H54 (cell line): Measurements from ENCODE around the gene ZNF746.
"Not testable (repeated sequence)": the region's sequence is repeated elsewhere in the genome, so short reads cannot be mapped to it uniquely, and the experiment has no call there.

Experiments used
- DNase-seq: peaks from one replicate; pipeline ENCODE4 v3.0.0; 2011; ENCODE audit warnings: low spot score, mixed read lengths; ENCODE audit not compliant: insufficient read length
- FAIRE-seq: peaks from 3 replicates; lab custom pipeline; 2011; peaks lifted over from hg19 to GRCh38; lab: Jason Lieb, UNC
- POLR2A ChIP-seq: IDR thresholded peaks from 2 replicates; pipeline ENCODE4 v1.6.1; 2011; ENCODE audit warnings: low read depth, mild to moderate bottlenecking, low read length

Gene ZNF746

DNA sequence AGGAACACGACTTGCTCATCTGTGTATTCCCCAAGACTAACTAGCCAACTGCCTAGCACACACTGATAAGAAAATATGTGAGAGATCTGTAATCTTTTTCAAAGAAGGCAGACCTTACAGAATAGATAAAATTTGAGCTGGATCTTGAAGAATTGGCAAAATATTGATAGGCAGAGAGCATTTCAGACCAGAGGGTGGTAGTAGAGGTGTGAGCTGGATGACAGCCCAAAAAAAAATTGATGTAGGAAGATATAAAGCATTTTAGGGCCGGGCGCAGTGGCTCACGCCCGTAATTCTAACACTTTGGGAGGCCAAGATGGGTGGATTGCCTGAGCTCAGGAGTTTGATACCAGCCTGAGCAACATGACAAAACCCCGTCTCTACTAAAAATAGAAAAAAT is 1.2 kb upstream of the ZNF746 start:
- no peak for TF ChIP-seq POLR2A
- no peak for DNase-seq
- no peak for FAIRE-seq

DNA sequence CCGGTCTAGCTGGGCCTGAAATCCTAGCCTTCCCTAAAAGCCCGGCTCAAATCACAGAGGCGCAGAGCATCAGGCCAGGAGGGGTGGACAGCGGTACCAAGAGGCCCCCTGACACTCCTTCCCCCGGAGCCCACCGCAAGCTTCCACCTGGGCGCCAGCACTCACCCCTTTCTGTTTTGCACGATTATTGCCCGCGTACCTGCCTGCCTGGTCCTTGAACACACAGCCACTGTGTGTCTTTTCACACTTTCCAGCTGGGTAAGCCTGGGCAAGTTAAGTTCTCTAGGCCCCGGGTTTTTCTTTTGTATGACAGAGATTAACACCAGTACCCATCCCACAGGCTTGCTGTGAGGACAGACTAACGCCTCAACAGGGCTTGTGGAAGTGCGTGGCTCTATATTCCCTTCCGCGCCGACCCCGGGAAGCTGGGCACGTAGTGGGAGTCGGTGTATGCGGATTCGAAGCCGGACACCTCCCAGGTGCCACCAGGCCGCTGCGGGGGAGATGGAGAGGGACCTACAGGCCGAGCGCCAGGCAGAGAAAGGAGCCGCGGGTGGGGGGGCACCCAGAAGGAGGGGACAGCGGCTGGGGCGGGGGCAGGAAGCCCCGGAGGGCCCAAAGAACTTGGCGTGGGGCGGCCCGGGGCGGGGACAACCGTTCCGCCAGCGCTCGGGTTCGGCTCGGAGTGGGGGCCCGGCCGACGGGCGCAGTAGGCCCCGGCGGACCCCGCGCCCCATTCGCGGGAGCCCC is 792 bp downstream of the ZNF746 start:
- TF ChIP-seq POLR2A = no peak

GRCh38 chr7:149495785-149496641 is 1.6 kb downstream of the ZNF746 start:
- DNase-seq (no peak), FAIRE-seq (no peak)
- no peak for TF ChIP-seq POLR2A

More for the DNA sequence above, 792 bp downstream of the ZNF746 start:
- DNase-seq (no peak), FAIRE-seq (no peak)

DNA sequence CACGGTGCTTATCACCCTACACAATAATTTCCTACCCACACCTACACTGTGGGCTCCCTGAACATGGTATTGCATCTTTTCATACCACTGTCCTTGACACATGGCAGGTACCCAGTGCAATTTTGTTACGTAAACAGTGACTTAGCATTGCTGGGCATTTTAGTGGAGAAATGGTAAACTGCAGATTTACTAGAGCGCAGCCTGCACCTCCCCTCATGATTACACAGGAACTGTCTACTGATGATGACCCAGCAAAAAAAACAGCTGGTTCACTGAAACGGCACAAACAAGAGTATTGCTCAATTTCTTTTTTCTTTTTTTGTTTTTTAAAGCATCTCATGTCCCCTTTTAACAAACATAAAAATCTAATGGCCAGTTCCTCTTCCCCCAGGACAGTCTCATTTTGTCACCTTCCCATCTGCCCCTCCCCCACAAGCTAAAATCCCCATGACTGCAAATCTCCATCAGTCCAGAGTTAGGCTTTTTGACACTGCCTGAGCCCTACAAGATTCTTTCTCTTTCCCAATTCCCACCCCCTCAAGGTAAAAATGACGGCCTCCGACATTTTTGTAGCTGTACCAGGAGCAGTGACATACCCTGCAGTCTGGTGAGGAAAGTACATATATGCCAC is 2.8 kb downstream of the ZNF746 start:
- no peak for TF ChIP-seq POLR2A
- FAIRE-seq = no peak
- DNase-seq = no peak

DNA sequence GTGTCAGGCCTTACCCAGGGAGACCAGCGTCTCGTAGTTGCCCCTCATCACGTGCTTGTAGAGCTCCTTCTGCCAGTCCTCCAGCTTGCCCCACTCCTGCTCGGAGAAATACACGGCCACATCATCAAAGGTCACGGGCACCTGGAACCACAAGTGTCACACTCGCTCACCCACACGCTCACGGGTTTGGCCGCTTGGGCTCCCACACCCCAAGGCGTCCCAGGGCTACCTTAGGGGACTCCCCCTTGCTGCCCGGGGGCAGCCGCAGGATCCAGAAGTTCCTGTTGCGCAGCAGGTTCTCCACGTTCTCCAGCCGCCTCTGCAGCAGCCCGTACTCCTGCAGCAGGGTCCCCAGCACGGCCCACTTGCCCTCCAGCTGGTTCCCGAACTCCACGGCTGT is 3.6 kb downstream of the ZNF746 start:
- DNase-seq, FAIRE-seq: not testable (repeated sequence)

- DNase-seq (no peak), FAIRE-seq (no peak)
- no peak for TF ChIP-seq POLR2A
Measured at GRCh38 chr7:149493366-149493765, 4.2 kb downstream of the ZNF746 start.

DNA sequence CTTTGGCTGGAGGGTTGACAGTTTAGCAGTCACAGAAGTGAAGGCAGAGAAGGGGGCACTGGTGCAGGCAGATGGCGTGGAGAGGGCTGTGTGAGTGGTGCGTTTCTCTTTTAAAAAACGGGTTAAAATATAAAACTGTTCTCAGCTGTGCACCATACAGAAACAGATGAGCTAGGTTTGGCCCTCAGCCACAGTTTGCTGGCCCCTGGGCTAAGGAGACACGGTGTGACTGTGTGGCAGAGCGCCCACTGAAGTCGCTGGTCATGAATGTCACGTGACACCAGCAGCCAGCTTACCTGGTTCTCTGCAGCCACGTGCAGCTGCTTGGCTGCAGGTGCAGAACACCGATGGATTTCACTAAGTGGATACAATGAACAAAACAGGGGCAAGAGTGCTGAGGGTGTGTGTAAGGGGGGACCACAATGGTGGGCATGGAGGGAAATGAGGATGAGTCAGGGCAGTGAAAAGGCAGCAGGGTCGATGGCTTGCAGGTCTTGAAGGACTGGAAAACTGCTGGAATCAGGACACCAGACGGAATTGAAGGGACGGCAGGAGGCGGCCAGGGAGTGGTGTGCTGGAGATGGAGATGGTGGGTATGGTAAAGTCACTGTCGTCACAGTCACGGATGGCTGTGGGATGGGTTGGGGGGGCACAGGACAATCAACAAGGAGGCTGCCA is 7.4 kb downstream of the ZNF746 start:
- FAIRE-seq = no peak
- no peak for DNase-seq
- no peak for TF ChIP-seq POLR2A

GRCh38 chr7:149489391-149490024 is 8.1 kb downstream of the ZNF746 start:
- FAIRE-seq (no peak), DNase-seq (no peak)
- TF ChIP-seq POLR2A = no peak

GRCh38 chr7:149479568-149479967 is 18.0 kb downstream of the ZNF746 start:
- no peak for TF ChIP-seq POLR2A
- DNase-seq (no peak), FAIRE-seq (no peak)

DNA sequence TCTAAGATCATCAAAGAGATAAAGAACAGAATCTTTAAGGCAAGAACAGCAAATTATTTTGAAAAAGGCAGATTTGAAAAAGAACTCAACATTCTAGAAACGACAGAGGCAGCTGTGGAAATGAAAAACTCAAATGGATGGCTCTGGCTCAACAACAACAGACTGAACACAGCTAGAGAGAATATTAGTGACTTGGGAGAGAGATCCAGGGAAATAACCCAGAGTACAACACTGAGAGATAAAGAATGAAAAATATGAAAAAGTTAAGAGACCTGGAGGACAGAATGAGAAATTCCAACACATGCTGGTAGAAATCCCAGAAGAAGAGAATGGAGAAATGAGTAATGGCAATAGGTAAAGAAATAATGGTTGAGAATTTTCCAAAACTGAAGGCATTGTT is 18.9 kb downstream of the ZNF746 start:
- DNase-seq = no peak

GRCh38 chr7:149477494-149478443 is 19.8 kb downstream of the ZNF746 start:
- TF ChIP-seq POLR2A = no peak
- no peak for FAIRE-seq
- DNase-seq = no peak

More for the DNA sequence above, 18.9 kb downstream of the ZNF746 start:
- TF ChIP-seq POLR2A = no peak
- no peak for FAIRE-seq

GRCh38 chr7:149476791-149477190 is 20.8 kb downstream of the ZNF746 start:
- TF ChIP-seq POLR2A = no peak
- FAIRE-seq (no peak), DNase-seq (no peak)
